ENCODE results near the gene TMEM59L. TPM values are rescaled to one million over a fixed set of nuclear protein-coding genes. Genes with fewer than 3 reads are reported as not detected.

Gene TMEM59L
- total RNA-seq, 3 donors from 2014 or later: 1.2 to 2.3 TPM; not detected in 1

- peaks cover 6 to 30% of the 10 kb centered on the region in 2 donors for H3K27me3 ChIP-seq
- H3K36me3 ChIP-seq: no peaks in the 10 kb centered on the region
- no peak overlapping the region for H3K4me3 ChIP-seq
- intact Hi-C loops (cut with DNase I; ENCODE audit: low total_unique reads): no loop called here
- no peak for TF ChIP-seq POLR2A (IDR thresholded peaks at IDR 0.05)
- TF ChIP-seq POLR2AphosphoS5 (IDR thresholded peaks at IDR 0.05): no peak
- TF ChIP-seq CTCF (IDR thresholded peaks at IDR 0.05): no peak
- DNase-seq (ENCODE audit: low spot score in 2 of 2): no peak
- H3K9me3 ChIP-seq: no peaks in the 10 kb centered on the region
- H3K27ac ChIP-seq: no peak overlapping the region
- H3K4me1 ChIP-seq: peaks cover 3 to 7% of the 10 kb centered on the region in 2 donors
Measured at GRCh38 chr19:18601875-18602274, 10.8 kb upstream of the TMEM59L start.

GRCh38 chr19:18603255-18603957 lies 9.3 kb upstream of the TMEM59L start:
- DNase-seq (ENCODE audit: low spot score in 2 of 2): no peak
- peaks cover 8 to 45% of the 10 kb centered on the region in 2 donors for H3K27me3 ChIP-seq
- no peak overlapping the region for H3K27ac ChIP-seq

GRCh38 chr19:18603958-18604819 lies 8.5 kb upstream of the TMEM59L start:
- Histone ChIP-seq H3K27me3 (peaks cover 8 to 50% of the 10 kb centered on the region in 2 donors), H3K4me3 (peak overlapping the region; percentile 15 to 51 (median 20)), H3K36me3 (no peaks in the 10 kb centered on the region), H3K9me3 (no peaks in the 10 kb centered on the region), H3K4me1 (peaks cover 10 to 12% of the 10 kb centered on the region in 2 donors), H3K27ac (no peak overlapping the region)
- no peak for DNase-seq (ENCODE audit: low spot score in 2 of 2)
- TF ChIP-seq POLR2AphosphoS5 (IDR thresholded peaks at IDR 0.05) (no peak), POLR2A (IDR thresholded peaks at IDR 0.05) (no peak), CTCF (IDR thresholded peaks at IDR 0.05) (no peak)
- intact Hi-C loops (cut with DNase I; ENCODE audit: low total_unique reads): no loop called here

More at GRCh38 chr19:18603255-18603957, 9.3 kb upstream of the TMEM59L start:
- no peaks in the 10 kb centered on the region for H3K9me3 ChIP-seq
- intact Hi-C loops (cut with DNase I; ENCODE audit: low total_unique reads): no loop called here
- no peaks in the 10 kb centered on the region for H3K36me3 ChIP-seq
- peaks cover 10 to 12% of the 10 kb centered on the region in 2 donors for H3K4me1 ChIP-seq
- H3K4me3 ChIP-seq: peak overlapping the region; percentile 15 to 51 (median 20)
- TF ChIP-seq POLR2AphosphoS5 (IDR thresholded peaks at IDR 0.05) (no peak), CTCF (IDR thresholded peaks at IDR 0.05) (no peak), POLR2A (IDR thresholded peaks at IDR 0.05) (no peak)

GRCh38 chr19:18604820-18605159 lies 7.9 kb upstream of the TMEM59L start:
- H3K9me3 ChIP-seq: no peaks in the 10 kb centered on the region
- intact Hi-C loops (cut with DNase I; ENCODE audit: low total_unique reads): no loop called here
- TF ChIP-seq POLR2AphosphoS5 (IDR thresholded peaks at IDR 0.05): no peak
- no peak for TF ChIP-seq CTCF (IDR thresholded peaks at IDR 0.05)
- no peak for TF ChIP-seq POLR2A (IDR thresholded peaks at IDR 0.05)
- peak overlapping the region in 1 of 3 donors; percentile 51 for H3K4me3 ChIP-seq
- H3K36me3 ChIP-seq: no peaks in the 10 kb centered on the region
- H3K4me1 ChIP-seq: peaks cover 10 to 12% of the 10 kb centered on the region in 2 donors
- DNase-seq (ENCODE audit: low spot score in 2 of 2): no peak
- peaks cover 8 to 56% of the 10 kb centered on the region in 2 donors for H3K27me3 ChIP-seq
- H3K27ac ChIP-seq: no peak overlapping the region

- no peaks in the 10 kb centered on the region for H3K9me3 ChIP-seq
- intact Hi-C loops (cut with DNase I; ENCODE audit: low total_unique reads): no loop called here
- TF ChIP-seq POLR2AphosphoS5 (IDR thresholded peaks at IDR 0.05) (no peak), POLR2A (IDR thresholded peaks at IDR 0.05) (no peak), CTCF (IDR thresholded peaks at IDR 0.05) (no peak)
- no peak overlapping the region for H3K27ac ChIP-seq
- no peak for DNase-seq (ENCODE audit: low spot score in 2 of 2)
- peak overlapping the region in 2 of 3 donors; percentile 51 to 59 for H3K4me3 ChIP-seq
- no peaks in the 10 kb centered on the region for H3K36me3 ChIP-seq
- H3K27me3 ChIP-seq: peaks cover 12 to 59% of the 10 kb centered on the region in 2 donors
- H3K4me1 ChIP-seq: peaks cover 10 to 12% of the 10 kb centered on the region in 2 donors
Measured at GRCh38 chr19:18605196-18605545, 7.5 kb upstream of the TMEM59L start.

All from breast epithelium (tissue), 4 donors.